Peyer's patch (tissue), 4 donors: ENCODE measurements around the gene DDX10. TPM values are rescaled to one million over a fixed set of nuclear protein-coding genes. Genes with fewer than 3 reads are reported as not detected.

Source experiments
- DNase-seq, 3 donors: peaks; one replicate each; pipeline ENCODE4 v3.0.0-alpha.2; 2017 to 2019
- H3K27ac ChIP-seq, 4 donors: fragments of 200-600 bp; sonication (generic); one replicate each; pipeline ENCODE4 v1.5.1; 2016 to 2019
- H3K27me3 ChIP-seq, 2 donors: fragments of 200-600 bp; sonication (generic); one replicate each; pipeline ENCODE4 v1.5.1; 2019
- H3K36me3 ChIP-seq, 3 donors: fragments of 200-600 bp; sonication (generic); one replicate each; pipeline ENCODE4 v1.5.1; 2016 to 2019
- H3K4me1 ChIP-seq, 4 donors: fragments of 200-600 bp; sonication (generic); one replicate each; pipeline ENCODE4 v1.5.1; 2016 to 2019
- H3K4me3 ChIP-seq, 4 donors: fragments of 200-600 bp; sonication (generic); 1 replicate in 3 of 4; 2 replicates in 1 of 4; pipeline ENCODE4 v1.5.1; 2016 to 2019; ENCODE audit warnings: mild to moderate bottlenecking in 1 of 4
- H3K9me3 ChIP-seq, 4 donors: fragments of 200-600 bp; sonication (generic); one replicate each; pipeline ENCODE4 v1.5.1; 2016 to 2019; ENCODE audit warnings: mild to moderate bottlenecking in 1 of 4
- POLR2A ChIP-seq, 2 donors: fragments of 450-650 bp; IDR thresholded peaks; one replicate each; pipeline ENCODE4 v1.5.1; 2017; ENCODE audit warnings: antibody characterized with exemption in 2 of 2, mild to moderate bottlenecking in 2 of 2, moderate library complexity in 2 of 2
- total RNA-seq, 4 donors: library from RNA; depleted of rRNA; stranded (reverse); fragments of >200 nt; gene quantifications; one replicate each; pipeline ENCODE4 v1.1.0, GENCODE V29; 2016
- TF ChIP-seq, protein P1 (sequence below), 6 experiments: fragments of 450-650 bp in 4 of 6; fragments of 200-600 bp in 2 of 6; sonication (generic) in 1 of 6; IDR thresholded peaks; one replicate each; pipeline ENCODE4 v1.5.1; 2017 to 2019; ENCODE audit warnings: antibody characterized with exemption in 6 of 6, mild to moderate bottlenecking in 3 of 6, moderate library complexity in 1 of 6

The DDX10 gene
- total RNA-seq, 4 donors from 2014 or later = 3.9 to 38.0 (median 16.5) TPM

DNA sequence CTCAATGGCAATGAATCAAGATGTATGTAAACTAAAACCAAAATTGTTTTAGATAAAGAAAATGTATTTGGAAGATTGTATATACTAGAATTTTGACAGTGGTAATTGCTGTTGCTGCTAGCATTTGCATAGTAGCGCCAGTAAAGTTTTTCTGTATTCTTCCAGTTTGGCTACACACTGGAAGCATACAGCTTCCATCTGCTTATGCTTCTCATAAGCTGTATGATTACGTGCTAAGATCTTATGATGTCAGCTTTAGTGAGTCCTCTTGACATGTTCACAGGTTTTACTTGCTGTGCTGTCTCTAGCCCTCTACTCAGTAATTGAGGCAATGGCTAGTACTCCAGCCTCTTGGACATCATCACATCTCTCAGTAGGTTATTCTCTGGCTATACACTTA is 256.3 kb downstream of the DDX10 start:
- Histone ChIP-seq H3K4me3 (no peak overlapping the region), H3K27ac (no peak overlapping the region), H3K9me3 (no peaks in the 10 kb centered on the region), H3K27me3 (no peaks in the 10 kb centered on the region), H3K4me1 (no peaks in the 10 kb centered on the region), H3K36me3 (no peaks in the 10 kb centered on the region)
- TF ChIP-seq, protein P1, sequence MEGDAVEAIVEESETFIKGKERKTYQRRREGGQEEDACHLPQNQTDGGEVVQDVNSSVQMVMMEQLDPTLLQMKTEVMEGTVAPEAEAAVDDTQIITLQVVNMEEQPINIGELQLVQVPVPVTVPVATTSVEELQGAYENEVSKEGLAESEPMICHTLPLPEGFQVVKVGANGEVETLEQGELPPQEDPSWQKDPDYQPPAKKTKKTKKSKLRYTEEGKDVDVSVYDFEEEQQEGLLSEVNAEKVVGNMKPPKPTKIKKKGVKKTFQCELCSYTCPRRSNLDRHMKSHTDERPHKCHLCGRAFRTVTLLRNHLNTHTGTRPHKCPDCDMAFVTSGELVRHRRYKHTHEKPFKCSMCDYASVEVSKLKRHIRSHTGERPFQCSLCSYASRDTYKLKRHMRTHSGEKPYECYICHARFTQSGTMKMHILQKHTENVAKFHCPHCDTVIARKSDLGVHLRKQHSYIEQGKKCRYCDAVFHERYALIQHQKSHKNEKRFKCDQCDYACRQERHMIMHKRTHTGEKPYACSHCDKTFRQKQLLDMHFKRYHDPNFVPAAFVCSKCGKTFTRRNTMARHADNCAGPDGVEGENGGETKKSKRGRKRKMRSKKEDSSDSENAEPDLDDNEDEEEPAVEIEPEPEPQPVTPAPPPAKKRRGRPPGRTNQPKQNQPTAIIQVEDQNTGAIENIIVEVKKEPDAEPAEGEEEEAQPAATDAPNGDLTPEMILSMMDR (IDR thresholded peaks at IDR 0.05) = no peak
- DNase-seq = no peak

DNA sequence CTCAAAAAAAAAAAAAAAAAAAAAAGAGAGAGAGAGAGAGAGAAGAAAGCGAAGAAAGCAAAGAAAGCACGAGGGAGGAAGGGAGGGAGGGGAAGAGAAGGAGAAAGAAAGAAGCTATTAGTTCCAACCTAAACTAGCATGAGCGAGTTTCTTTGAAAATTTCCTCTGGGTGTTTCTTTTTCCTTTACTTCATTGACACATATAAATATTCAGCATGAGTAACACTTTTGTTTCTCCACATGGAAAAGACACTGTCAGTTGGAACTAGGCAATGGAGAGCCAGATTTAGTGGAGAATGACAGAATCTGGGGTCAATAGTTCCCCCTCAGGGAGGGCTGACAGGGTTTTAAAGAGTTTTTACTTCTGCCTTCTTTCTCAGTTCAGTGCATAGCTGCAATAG is 257.4 kb downstream of the DDX10 start:
- H3K27me3 ChIP-seq = no peaks in the 10 kb centered on the region
- TF ChIP-seq, protein P1 (IDR thresholded peaks at IDR 0.05) = no peak
- no peak for TF ChIP-seq POLR2A (IDR thresholded peaks at IDR 0.05)
- H3K4me3 ChIP-seq = no peak overlapping the region
- H3K36me3 ChIP-seq = no peaks in the 10 kb centered on the region
- H3K9me3 ChIP-seq = no peaks in the 10 kb centered on the region
- DNase-seq = no peak
- no peaks in the 10 kb centered on the region for H3K4me1 ChIP-seq
- H3K27ac ChIP-seq = no peak overlapping the region

DNA sequence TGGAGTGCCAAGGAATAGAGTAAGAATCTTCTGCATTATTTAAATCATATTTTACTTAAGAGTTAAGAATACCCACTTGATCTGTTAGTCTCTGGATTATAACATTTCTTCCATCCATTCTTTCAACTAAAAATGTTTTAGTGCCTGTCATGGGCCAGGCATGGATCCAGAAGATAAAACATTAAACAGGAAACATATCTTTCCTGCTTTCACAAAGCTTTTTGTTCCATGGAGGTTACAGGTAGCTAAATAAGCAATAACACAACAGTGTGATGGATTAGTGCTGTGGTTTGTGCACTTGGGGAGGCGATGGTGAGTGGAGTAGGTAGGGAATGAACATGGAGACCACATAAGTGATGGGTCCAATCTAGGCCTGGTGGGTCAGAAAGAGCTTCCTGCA is 258.5 kb downstream of the DDX10 start:
- no peaks in the 10 kb centered on the region for H3K9me3 ChIP-seq
- H3K4me3 ChIP-seq = no peak overlapping the region
- no peak for TF ChIP-seq POLR2A (IDR thresholded peaks at IDR 0.05)
- TF ChIP-seq, protein P1 (IDR thresholded peaks at IDR 0.05) = no peak
- H3K27me3 ChIP-seq = no peaks in the 10 kb centered on the region
- no peak for DNase-seq
- H3K36me3 ChIP-seq = no peaks in the 10 kb centered on the region
- H3K27ac ChIP-seq = no peak overlapping the region
- no peaks in the 10 kb centered on the region for H3K4me1 ChIP-seq

DNA sequence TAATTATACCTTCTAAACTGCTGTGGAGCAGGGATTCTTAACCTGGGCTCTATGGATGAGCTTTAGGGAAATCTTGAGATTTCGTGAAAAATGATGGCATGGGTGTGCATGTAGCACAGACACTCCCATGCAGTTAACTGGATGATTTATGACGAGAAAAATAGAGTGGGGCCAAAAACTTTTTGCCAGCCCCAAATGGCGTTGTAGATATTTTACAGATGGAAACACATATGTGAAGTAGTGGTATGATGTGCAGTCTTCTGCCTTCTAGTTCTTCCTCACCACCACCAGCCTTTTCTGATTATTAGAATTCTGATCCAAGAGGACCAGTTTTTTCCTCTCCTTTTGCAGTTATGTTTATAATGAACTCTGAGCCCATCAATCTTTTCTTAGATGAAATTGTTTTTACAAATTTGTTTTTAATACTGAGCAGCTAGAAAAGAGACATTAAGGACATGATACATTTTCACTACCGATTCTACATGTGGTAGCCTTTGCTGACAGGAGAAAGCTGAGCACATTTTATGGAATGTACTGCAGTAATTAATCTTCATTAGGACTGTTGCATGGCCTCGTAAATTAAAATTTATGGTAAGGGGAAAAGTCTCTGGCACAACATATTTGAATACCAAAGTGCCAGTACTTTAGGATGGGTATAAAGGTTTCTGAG is 261.4 kb downstream of the DDX10 start:
- TF ChIP-seq, protein P1 (IDR thresholded peaks at IDR 0.05) = no peak
- TF ChIP-seq POLR2A (IDR thresholded peaks at IDR 0.05) = no peak
- Histone ChIP-seq H3K36me3 (no peaks in the 10 kb centered on the region), H3K9me3 (no peaks in the 10 kb centered on the region), H3K4me1 (no peaks in the 10 kb centered on the region), H3K27me3 (no peaks in the 10 kb centered on the region), H3K4me3 (no peak overlapping the region), H3K27ac (no peak overlapping the region)
- no peak for DNase-seq

DNA sequence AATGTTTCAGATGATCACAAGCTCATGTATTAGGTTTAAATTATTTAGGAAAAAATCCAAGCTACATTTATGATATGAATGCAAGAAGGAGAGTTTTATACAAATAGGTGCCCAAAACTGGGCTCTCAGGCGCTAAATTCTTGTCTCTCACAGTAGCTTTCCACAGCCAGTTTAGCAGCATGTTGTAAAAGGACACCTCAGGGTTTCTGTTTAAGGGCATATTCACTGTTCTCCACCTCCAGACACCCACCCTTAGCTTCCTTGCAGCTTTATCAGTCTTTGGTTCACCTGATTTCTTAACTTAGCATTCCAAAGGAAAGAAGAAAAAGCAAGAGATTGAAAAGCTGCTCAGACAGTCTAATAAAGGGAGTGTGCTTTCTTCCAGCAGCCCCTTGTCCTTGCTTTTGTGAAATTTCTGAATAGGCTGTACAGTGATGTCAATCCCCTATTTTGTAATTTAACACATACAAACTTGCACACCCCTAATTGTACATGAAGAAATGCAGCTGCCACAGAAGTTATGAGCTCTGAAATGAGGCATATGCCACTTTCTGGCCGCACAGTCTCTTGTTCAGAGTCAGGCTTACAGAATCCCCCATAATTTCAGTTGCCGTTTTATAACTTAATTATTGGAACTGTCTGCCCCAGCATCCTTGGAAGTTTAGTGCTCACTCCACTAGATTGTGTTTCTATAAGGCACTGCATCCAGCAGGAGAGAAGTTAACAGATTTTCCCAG is 262.1 kb downstream of the DDX10 start:
- H3K4me1 ChIP-seq = no peaks in the 10 kb centered on the region
- DNase-seq = no peak
- no peak for TF ChIP-seq POLR2A (IDR thresholded peaks at IDR 0.05)
- TF ChIP-seq, protein P1 (IDR thresholded peaks at IDR 0.05) = no peak
- no peaks in the 10 kb centered on the region for H3K27me3 ChIP-seq
- H3K4me3 ChIP-seq = no peak overlapping the region
- no peaks in the 10 kb centered on the region for H3K36me3 ChIP-seq
- no peak overlapping the region for H3K27ac ChIP-seq
- H3K9me3 ChIP-seq = no peaks in the 10 kb centered on the region
